Activated T-cell treated with anti-CD3 and anti-CD28 coated beads for 1 hour (primary cell): ENCODE data around the gene BAZ1A.
"Not testable (repeated sequence)": the region's sequence is repeated elsewhere in the genome, so short reads cannot be mapped to it uniquely, and the experiment has no call there.

Source experiments
- DNase-seq: peaks from one replicate; pipeline ENCODE4 v3.0.0-alpha.2; 2020; ENCODE audit warnings: low read depth

Gene BAZ1A

DNA sequence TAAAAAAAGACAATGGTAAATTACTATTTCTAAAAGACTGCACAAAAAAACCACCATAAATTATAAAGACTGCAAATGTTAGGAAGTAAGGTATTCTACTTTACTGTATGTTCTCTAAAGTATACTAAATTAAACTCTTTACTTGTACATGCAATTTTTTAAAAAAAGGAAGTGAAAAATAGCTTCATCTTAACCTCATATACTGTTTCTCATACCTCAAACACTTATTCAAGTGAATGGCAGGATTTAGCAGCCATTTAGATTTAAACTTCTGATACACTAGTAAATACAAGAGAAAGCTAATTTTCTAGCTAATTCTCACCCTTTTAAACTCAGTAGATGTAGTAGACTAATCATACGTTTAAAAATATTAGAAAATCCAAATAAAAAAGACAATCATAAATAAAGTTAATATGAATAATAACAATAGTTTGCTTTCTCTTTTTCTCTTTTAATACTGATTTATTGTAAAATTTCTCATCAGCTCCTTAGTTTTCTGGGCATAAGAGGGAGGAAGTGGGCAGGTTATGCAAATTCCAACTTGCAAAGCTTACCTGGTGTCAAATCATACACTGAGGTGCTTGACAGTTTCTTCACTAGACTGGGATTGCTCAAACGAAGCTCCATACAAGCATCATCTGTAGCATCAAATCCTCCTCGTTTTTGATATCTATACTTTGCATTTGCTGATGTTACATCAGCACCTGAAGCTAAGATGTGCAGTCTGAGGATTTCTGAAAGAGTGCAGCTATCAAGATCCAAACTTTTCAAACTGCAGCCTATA, 89.7 kb downstream of the BAZ1A start:
- DNase-seq = no peak

DNA sequence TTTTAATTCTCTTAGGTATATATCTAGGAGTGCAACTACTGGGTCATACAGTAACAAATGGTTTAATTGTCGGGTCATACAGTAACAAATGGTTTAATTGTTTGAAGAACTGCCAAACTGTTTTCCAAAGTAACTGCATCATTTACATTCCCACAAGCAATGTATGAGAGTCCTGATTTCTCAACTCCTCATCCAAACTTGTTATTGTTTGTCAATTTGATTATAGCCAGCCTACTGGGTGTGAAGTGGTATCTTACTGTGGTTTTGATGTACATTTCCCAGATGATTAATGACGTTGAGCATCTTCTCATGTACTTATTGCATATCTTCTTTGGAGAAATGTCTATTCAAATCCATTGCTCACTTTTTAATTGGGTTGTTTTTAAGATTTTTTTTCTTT, 93.1 kb downstream of the BAZ1A start:
- DNase-seq = no peak

DNA sequence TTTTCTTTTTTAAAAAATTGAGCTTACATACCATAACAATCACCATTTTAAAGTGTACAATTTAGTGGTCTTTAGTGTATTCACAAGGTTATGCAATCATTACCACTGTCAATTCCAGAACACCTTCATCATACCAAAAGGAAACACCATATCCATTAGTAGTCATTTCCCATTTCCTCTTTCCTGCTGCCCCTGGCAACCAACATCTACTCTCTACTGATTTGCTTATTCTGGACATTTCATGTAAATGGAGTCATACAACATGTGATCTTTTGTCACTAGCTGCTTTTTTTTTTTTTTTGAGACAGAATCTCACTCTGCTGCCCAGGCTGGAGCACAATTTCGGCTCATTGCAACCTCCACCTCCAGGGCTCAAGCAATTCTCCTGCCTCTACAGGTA, 93.9 kb downstream of the BAZ1A start:
- no peak for DNase-seq

DNA sequence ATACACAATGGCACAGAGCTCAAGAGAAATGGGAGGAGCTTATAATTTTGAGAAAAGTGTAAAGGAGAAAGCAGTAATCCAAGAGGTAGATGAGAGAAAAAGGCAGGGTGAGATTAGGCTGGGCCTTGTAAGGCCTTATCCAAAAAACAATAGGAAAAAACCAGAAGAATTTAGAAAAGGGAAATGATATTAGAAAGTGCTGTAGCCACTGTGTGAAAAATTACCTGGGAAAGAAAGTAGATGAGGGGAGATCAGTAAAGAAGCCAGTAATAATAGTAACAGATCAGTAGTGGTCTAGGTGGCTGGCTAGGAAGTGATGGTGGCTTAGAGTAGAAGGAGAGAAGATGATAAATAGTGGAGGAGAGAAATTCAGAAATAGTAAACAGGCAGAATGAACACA, 94.5 kb downstream of the BAZ1A start:
- DNase-seq = no peak

DNA sequence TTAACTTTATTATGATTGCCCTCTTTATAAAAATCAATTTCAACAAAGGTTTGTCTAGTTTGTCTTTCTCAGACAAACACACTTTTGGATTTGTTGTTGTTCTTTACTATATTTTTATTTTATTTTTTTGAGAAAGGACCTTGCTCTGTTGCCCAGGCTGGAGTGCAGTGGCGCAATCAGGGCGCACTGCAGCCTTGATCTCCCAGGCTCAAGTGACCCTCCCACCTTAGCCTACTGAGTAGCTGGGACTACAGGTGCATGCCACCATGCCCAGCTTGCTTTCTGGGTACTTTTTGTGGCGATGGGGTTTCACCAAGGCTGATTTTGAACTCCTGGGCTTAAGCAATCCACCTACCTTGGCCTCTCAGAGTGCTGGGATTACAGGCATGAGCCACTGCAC, 96.4 kb downstream of the BAZ1A start:
- DNase-seq = no peak

DNA sequence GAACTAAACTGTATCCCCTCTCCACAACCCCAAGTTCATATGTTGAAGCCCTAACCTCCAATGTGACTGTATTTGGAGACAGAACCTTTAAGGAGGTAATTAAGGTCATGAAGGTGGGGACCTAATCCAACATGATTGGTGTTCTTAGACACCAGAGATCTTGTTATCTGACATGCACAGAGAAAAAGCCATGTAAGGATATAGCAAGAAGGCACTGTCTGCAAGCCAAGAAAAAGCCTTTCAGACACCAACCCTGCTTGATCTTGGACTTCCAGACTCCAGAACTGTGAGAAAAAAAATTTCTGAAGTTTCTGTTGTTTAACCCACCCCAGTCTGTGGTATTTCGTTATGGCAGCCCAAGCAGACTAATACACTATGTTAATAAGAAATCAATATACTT, 98.5 kb downstream of the BAZ1A start:
- no peak for DNase-seq

DNA sequence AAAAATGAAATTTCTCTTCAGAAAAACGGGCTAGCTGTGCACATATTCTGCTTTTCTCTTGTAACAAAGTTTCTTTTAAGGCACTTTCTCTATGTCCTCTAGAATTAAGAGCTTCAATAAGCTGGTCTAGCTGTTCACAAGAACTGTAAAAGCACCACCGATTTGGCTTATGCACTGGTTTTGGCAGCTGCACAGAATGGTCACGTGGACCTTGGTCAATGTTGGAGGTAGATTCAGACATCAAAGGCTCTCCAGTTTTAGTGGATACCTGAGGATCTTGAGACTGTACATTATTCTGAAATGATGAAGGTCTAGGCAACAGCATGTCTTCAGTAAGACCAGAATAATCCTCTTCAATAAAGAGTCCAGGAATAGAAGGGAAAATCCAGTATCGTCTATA, 99.2 kb downstream of the BAZ1A start:
- DNase-seq = no peak

DNA sequence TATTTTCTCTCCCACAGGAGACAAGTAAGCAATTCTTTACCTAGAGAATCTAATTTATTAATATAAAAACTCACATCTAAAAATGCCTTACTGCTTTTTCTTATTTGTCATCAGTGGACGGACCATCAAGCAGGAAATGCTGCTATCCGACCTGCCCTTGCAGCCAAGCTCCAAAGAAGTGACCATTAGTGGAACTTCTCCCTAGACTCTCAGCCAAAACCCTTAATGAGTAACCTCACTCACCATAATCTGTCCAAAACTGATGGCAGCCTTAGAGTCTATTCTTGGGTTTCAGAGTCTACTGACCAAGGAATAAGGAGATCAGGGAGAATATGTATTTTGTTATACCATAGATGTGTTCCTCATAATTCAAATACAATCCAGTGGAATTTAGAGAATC, 99.8 kb downstream of the BAZ1A start:
- no peak for DNase-seq

DNA sequence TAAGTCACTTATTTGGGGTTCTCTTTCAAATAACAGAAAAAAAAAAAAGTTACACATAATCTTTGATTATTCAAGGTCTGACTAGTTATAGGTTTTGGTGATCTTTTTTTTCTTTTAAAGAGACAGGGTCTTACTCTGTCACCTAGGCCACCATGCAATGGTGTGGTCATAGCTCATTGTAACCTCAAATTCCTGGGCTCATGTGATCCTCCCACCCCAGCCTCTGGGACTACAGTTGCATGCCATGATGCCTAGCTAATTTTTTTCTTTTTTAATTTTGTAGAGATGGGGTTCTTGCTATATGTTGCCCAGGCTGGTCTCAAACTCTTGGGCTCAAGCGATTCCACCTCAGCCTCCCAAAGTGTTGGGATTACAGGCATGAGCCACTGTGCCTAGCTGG, 104.3 kb downstream of the BAZ1A start:
- DNase-seq = no peak

DNA sequence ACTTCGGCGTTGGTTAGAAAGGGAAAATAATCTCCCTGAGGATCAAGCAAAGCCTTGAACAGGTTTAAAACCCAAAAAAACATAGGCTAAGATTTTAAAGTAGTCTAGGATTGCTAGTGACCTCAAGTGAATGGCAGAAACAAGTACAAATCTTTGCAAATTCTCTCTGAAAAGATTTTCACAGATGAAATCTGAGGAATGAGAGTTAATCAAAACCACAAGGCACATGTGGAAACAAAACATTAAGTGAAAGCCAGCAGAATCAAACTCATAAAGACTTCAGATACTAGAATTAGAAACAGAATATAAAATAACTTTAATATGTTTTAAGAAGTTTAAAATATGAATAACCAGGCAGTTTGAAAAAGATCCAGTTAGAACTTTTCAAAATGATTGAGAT, 108.6 kb downstream of the BAZ1A start:
- DNase-seq = no peak

DNA sequence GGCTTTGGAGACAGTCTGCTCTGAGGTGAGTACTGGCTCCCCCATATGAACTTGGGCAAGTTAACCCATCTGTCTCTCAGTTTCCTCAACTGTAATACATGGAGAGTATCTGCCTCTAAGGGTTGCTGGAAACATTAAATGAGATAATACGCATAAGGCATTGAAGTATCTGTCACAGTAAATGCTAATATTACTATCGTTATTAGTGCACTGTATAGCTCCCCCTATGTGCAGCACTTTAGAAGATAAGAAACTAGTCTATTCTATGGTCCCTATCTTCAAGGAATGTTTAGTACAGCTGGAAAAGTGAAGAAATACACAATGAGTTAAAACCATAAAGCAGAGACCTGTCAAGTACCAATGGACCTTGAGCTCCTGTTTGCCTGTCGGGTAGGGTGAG, 109.1 kb downstream of the BAZ1A start:
- no peak for DNase-seq

DNA sequence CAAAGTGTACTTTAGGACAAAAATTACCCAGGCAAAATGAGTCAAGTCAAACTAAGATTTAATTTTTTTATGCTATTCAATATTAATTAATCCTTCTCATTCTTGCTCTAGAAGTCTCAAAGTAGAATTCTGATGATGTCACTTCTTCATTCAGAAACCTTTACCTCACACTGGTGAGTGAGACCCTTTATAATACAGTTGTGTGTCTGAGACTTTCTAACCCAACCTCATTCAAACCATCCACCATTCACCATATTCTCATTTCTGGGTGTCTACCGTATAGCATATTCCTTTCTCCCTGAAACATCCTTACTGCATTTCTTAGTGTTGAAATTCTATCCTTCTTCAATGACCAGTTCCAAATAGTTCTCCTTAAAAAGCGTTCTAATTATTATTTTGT, 119.9 kb downstream of the BAZ1A start:
- DNase-seq = no peak

DNA sequence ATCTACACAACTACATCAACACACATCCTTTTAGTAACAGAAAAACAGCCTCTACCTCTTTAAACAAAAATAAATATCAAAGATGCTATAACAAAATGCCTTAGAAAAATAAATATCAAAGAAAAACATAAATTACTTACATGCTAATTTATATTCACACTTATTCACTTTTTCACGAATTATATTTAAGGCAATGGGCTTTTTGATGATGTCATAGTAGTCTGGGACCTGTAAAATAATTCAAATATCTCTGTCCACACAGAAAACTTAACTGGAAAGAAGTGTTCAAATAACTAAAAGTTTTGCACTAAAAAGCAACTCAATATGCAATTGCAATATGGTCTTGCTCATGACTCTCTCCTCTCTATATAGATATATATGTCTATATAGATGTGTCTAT, 120.5 kb downstream of the BAZ1A start:
- no peak for DNase-seq

DNA sequence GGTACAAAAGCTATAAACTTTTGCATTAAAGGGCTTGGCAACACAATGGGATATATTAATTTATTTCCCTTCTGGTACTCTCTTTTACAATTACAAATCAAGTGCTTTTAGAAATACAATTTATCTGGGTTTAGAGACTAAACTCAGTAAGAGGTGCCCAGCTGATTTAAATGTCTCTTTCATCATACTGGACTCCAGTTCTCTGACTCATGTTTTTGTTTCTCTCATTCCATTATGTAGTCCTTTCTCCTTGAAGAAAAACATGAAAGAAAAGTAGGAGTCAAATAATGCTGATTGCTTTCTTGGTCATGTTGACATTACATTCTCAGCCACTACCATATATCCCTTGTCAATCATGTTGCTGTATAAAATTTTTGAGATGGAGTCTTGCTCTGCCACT, 124.5 kb downstream of the BAZ1A start:
- DNase-seq = no peak

DNA sequence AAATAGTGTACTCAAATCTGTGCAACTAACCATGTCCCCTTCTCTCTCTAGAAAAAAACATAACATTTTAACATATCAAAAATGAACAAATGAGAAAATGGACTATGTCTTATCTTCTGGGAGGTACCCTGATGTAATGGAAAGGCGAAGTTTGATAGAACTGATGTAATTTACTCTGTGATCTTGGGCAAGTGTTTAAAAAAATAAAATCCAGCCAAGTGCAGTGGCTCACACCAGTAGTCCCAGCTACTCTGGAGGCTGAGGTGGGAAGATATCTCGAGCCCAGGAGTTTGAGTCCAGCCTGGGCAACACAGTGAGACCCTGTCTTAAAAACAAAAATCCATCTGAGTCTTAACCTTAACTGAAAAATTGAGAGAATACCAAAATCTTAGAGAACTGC, 124.9 kb downstream of the BAZ1A start:
- no peak for DNase-seq

DNA sequence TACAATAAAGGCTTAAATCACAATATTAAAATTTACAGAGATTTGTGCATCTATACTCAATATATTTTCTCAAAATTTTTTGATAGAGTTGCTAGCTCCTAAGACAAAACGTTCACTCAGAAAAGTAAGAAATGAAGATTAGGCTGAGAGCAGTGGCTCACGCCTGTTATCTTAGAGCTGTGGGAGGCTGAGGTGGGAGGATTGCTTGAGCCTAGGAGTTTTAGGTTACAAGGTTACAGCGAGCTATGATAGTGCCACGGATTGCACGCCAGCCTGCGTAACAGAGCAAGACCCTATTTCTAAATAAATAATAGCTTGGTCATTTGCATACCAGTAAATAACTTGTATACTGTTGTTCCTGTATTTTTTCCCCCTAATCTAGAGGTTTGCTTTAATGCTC, 125.8 kb downstream of the BAZ1A start:
- no peak for DNase-seq

DNA sequence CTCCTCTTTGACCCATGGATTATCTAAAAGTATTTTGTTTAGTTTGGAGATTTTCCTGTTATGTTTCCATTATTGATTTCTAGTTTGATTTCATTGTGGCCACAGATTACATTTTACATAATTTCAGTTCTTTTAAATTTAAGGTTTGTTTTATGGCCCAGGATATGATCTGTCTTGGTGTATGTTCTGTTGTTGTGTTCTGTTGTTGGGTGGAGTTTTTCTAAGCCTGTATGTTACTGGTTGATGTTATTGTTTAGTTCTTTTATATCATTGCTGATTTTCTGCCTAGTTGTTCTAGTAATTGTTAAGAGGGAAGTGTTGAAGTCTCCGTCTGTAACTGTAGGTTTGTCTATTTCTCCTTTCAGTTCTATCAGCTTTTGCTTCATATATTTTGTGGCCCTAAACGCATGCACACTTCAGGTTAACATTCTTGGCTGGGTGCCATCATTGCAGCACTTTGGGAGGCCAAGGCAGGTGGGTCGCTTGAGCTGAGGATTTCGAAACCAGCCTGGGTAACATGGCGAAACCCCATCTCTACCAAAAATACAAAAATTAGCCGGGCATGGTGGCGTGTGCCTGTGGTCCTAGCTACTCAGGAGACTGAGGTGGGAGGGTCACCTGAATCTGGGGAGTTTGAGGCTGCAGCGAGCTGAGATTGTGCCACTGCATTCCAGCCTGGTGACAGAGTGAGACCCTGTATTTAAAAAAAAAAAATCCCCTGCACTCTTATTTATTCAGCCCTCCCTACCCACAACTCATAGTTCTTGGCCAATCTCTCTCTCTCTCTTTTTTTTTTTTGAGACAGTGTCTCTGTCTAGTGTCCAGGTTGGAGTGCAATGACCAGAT, 132.7 kb downstream of the BAZ1A start:
- no peak for DNase-seq

DNA sequence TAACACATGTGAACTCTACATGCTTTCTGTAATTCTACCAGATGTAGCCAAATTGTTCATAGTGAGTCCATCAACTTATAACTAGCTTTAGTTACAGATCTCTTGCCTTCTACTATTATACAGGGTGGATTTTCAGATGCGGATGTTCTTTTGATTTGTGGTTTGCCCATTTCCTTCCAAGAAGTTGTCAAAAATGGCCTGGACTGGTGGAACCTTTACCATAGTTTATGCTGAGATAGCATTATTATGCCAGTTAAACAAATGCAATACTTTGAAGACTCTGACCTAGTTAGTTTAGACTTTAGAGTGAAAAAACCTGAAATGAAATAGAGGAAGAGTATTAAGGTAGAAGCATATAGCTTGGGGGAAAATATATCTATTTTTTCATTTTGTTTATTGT, 133.3 kb downstream of the BAZ1A start:
- DNase-seq = no peak

DNA sequence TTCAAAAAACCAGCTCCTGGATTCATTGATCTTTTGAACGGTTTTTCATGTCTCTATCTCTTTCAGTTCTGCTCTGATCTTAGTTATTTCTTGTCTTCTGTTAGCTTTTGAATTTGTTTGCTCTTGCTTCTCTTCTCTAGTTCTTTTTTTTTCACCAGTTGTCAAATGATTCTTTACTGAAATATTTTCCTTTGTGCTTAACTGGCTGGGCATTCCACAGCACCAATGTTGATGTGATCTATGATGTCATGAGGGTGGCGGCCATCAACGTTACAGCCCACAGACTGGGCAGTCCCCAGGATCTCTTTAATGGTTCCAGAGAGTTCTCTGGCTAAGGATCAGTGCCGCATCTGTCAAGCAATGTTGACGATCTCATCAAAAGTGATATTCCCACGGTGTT, 135.0 kb downstream of the BAZ1A start:
- not testable (repeated sequence) for DNase-seq

DNA sequence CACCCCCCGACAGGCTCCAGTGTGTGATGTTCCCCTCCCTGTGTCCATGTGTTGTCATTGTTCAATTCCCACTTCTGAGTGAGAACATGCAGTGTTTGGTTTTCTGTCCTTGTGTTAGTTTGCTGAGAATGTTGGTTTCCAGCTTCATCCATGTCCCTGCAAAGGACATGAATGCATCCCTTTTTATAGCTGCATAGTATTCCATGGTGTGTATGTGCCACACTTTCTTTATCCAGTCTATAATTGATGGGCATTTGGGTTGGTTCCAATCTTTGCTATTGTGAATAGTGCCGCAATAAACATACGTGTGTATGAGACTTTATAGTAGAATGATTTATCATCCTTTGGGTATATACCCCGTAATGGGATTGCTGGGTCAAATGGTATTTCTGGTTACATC, 138.1 kb downstream of the BAZ1A start:
- DNase-seq = not testable (repeated sequence)

DNA sequence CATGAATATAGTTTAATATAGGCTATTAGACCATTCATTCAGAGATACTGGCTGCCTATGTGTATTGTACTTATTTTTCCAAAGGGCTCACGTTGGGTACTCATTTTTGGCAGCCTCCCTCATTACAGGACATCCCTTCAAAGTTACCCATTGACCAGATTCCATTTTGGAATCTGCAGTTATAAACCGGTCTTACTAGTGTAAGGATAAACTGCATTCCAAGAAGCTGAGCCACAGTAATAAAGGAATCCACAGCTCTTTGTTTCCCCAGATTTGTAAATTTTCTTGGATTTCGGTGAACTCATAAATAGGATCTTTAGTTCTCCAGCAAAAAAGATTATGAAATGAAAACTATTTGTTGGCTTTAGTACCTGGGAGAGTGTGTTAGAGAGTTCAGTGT, 141.9 kb downstream of the BAZ1A start:
- no peak for DNase-seq

DNA sequence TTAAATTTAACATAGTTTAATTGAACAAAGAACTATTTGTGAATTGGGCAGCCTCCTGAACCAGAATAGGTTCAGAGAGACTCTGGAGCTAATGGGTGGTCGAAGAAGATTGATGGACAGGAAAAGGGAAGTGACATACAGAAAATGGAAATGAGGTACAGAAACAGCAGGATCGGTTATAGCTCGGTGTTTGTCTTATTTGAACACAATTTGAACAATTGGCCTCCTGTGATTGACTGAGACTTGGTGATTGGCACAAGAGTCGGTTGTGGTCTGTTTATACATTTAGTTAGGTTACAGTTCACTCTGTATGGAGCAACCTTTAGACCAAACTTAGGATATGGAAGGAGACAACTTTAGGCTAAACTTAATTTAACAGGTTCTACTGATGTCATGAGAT, 142.4 kb downstream of the BAZ1A start:
- DNase-seq = no peak

DNA sequence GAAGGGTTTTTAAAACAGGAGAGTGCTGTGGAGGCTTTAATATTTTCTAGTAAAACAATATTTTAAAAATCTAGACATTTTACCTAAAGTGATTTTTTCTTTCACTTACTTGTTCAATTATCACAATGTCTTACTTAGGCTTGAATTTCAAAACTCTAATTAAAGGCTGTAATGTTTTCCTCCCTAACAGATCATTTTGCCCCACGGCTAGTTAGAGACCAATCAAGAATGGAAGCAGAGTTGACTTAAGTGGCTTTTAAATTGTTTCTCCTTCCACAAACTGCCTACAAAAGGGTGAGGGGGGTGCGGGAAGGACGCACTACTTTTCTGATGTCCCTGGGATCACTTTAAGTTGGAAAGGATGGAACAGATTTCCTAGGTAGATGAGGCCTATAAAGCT, 151.3 kb downstream of the BAZ1A start:
- DNase-seq = no peak
